T-helper 2 cell (primary cell): ENCODE data around the gene TTC7B.

Source experiments
- DNase-seq, 5 experiments: peaks; one replicate each; pipeline versions ENCODE4 v3.0.0 to v3.0.0-alpha.2; 2012 to 2022

The TTC7B gene

GRCh38 chr14:90554341-90554740 lies 261.9 kb downstream of the TTC7B start:
- DNase-seq = peak in 1 of 5 experiments; percentile 11

GRCh38 chr14:90553921-90554336 lies 262.3 kb downstream of the TTC7B start:
- DNase-seq = peak in 1 of 5 experiments; percentile 20

- no peak for DNase-seq
Observed at GRCh38 chr14:90553298-90553920, 262.8 kb downstream of the TTC7B start.

DNA sequence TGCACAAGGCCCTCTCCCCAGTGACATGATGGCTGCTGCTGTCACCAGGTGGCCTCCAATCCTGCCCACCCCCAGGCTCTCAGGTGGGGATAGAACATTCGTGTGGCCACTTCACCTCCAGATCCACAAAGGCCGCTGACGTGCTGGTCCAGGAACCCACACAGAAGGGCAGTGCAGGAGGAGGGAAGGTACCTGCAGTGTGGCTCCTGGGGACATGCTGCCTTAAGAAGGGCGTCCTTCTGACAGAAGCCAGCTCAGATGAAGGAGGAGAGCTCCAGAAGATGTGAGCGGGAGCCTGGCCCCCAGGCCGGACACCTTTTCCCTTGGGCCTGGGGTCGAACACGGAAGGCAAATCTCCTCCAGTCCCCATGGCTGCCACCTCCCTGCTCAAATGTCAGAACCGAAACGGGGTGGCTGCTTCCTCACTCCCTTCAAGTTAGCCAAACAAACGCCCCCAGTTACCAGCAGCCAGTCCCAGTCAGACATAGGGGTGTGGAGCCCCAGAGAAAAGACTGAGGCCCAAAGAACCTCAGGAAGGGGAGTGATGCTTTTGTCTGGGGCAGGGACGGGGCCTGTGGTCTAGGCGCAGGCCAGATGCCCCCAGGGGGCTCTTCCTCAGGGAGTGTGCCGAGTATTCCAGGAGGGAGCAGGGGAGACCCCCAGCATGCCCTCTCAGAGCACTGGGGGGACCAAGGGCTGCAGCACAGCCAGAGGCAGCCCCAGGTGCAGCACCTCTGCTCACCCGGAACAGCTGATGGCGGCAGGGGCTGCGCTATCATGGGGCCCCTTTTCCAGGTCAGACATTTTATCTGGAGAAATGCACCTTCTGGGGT lies 263.5 kb downstream of the TTC7B start:
- no peak for DNase-seq

GRCh38 chr14:90551733-90552464 lies 264.3 kb downstream of the TTC7B start:
- DNase-seq = no peak

DNA sequence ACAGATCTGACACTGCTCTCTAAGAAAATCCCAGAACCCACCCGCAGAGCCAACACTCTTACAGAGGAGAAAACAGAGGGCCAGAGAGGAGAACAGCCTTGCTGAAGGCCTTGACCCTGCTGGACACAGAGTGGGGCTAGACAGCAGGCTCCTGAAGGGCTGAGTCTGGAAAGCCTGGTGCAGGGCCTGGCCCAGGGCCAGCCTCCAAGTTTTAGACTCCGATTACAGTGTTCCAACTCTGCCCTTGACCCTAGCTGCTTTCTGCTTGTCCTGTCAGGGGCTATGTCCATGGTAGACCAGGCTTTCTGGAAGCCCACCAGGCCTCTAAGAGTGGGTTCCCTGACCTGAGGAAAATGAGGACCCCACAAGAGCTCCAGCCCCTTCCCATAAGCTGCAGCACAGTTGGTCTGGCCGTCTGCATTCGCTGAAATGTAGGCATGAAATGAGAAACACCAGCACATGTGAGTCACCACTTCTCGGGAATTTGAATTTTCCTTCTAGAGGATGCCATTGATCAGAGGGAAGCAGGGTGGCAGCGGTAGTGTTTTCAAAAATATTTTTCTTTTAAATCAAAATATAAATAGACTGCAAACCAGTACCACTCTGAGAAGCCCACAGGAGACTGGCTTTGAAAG lies 265.0 kb downstream of the TTC7B start:
- no peak for DNase-seq

DNA sequence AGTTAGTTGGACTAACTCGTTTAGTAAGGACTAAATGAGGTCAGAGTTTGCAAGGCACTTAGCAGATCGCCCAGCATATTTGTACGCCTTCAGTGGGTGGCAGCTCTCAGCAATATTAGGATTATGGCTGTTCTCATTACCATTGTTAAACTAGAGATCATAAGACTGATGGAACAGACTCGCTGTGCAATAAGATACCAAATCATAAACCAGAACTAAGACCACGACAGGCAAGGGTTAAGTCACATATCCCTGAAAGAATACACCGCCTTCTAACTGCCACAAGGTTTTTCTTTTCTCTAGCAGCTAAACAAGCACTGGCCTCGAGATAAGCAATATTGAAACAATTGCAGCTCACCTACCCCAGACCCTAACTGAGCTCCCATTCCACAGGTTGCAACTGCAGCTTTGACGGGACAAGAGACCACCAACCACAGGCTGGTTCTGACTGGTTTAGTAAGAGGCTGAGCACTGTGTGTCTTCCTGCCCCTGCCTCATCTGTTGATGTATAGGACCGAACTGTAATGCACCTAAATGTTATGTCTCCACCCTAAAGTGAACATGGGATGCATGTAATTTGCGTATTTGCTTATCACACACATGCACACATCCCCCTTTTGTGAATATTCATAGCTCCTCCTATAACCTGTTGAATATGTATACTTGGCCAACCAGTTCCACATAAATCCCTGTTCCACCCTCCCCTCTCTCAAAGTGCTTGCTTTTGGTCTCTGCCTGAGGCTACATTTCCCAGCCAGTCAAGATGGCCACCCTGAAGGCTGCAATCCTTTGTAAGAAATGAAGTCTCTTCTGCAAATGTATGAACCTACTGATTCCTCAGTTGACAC lies 266.2 kb downstream of the TTC7B start:
- DNase-seq = no peak

DNA sequence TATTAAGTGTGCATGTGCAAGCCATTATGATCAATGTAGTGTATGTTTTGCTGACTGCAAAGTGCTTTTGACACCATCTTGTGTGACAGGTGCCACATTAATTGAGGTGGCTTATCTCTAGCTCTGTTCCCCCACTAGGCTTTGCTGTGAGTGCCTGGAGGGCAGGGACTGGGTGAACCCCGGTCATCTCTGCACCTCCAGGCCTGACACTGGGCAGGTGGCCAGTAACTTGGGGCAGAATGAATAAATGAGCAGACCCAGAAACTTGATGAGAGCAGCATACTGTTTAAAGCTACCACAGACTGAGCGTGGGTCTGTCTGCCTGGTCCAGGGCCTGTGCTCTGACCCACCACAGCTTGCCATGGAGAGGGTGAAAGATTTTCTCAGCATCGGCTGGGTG lies 267.8 kb downstream of the TTC7B start:
- DNase-seq = no peak

DNA sequence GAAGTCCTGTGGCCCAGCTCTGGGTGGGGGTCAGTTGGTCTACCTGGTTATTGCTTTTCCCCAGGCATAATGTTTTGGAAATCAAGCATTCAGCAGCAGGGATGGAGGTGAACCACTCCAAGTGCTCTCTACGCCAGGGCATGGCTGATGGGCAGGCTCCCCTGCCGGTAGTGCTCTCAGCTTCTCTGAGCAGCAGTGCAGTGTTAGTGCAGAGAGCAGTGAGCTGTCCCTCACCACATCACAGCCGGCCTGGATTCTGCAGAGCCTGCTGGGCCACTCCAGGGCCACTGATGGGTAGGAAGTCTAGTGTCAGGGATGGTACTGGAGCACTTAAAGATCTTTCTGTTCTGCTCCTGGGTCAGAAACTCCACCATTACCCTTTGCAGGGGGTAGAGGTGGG lies 268.3 kb downstream of the TTC7B start:
- DNase-seq = no peak

- DNase-seq = no peak
Observed at GRCh38 chr14:90547250-90547649, 269.0 kb downstream of the TTC7B start.

GRCh38 chr14:90546767-90547166 lies 269.5 kb downstream of the TTC7B start:
- DNase-seq = no peak

DNA sequence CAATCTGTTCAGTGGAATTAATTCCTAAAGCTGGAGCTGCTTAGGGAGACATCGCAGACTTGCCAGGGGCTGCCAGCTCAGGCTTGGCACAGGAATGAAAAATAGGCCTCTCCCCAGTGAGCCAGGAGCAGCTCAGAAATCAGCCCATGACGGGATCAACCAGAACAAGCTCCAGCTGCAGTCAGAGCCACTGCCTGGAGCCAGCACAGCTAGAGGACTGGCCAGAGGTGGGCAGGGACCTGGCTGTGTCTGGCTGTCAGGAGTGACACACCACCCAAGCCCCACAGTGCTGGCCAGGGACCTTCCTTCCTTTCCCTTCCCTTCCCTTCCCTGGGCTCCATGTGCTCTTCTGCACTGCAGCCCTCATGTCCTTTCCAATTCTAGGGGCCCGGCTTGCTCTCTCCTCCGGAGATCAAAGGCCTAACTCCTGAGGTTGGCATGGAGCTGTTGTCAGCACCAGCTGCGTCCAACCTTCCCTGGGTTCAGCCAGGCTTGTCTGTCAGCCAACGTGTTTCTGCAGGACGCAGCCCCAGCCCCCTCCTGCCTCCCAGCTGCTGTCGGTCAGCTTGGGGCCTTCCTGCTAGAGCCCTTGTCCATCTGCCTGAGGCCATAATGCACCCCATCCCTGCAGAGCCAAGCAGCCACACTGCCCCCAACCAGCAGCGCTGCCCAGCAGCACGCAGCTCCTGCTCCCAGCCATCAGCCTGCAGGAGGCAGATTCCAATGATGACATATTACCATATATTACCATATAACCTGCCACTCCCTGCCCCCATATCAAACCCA lies 270.1 kb downstream of the TTC7B start:
- no peak for DNase-seq

- DNase-seq = no peak
Observed at GRCh38 chr14:90545382-90545781, 270.8 kb downstream of the TTC7B start.

GRCh38 chr14:90544971-90545370 lies 271.3 kb downstream of the TTC7B start:
- no peak for DNase-seq

DNA sequence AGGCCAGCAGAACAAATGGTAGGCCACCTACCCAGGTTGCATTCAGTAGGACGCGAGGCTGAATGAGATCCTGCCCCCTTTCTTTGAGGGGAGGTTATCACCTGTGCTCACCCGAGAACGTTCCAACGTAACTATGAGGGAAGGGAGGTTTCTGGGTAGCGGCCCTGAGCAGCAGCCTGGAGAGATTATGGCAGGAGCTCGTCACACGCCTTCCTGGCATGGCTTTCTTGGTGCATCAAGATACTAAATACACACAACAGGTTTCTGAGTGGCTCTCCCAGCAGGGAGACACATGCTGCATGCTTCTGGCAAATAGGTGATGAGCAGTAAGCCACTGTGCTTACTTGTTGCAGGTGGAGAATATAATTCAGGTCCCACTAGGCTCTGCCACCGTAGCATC lies 271.7 kb downstream of the TTC7B start:
- no peak for DNase-seq

GRCh38 chr14:90543876-90544275 lies 272.4 kb downstream of the TTC7B start:
- no peak for DNase-seq

GRCh38 chr14:90541076-90541634 lies 275.1 kb downstream of the TTC7B start:
- DNase-seq = no peak

DNA sequence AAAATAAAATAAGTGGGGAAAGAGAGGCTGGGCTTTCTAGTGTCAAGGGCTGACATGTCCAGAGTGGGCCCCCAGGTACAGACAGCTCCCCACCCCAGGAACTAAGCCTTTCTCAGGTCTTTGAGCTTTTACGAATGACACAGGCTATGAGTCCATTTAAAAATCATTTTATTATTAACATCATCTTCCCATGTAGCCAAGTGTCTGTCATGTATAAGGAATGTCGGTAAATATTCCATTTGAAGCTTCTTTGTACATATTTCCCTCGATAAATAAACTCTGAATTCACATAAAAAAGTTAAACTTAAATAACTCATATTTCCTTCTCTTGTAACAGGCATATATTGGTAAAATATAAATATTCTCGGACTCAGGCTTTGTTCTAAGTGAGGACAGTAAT lies 275.8 kb downstream of the TTC7B start:
- DNase-seq = no peak

DNA sequence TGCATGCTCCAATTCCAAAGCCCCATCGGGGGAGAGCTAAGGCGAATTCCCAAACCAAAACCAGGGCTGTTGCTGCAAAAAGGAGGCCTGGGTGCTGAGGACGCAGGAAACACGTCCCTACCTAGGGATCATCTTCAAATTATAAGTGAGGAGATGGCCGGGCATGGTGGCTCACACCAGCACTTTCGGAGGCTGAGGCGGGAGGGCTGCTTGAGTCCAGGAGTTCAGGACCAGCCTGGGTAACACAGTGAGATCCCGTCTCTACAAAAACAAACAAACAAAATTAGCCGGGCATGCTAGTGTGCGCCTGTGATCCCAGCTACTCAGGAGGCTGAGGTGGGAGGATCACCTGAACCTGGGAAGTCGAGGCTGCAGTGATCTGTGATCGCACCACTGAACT lies 276.2 kb downstream of the TTC7B start:
- no peak for DNase-seq

GRCh38 chr14:90539496-90539775 lies 276.8 kb downstream of the TTC7B start:
- no peak for DNase-seq
